ENCODE results near the gene DDX28. TPM values are rescaled to one million over a fixed set of nuclear protein-coding genes. Genes with fewer than 3 reads are reported as not detected.

Gene DDX28
- total and polyA plus RNA-seq, 12 donors = 5.3 to 13.1 (median 9.5) TPM

- H3K9me3 ChIP-seq = no peaks in the 10 kb centered on the region
- H3K27me3 ChIP-seq = no peaks in the 10 kb centered on the region
- intact Hi-C loops (cut with DNase I) = loop anchor here in 9 of 10 donors (1.0 to 10.0 kb wide), 8 partner anchors 47 to 241 kb away; partner anchors contain the start of genes ESRP2 (in 2 of the 9) and PSMB10 (in 1 of the 9)
- peaks cover 4 to 33% (median 13%) of the 10 kb centered on the region in 9 donors for H3K4me1 ChIP-seq
- H3K4me3 ChIP-seq = peak overlapping the region in 9 of 10 donors; percentile 5 to 55 (median 45)
- peaks cover 0 to 3% (median 0%) of the 10 kb centered on the region in 9 donors for H3K36me3 ChIP-seq
- peak; percentile 98 to 100 (median 99) for TF ChIP-seq CTCF (IDR thresholded peaks at IDR 0.05)
- peak; percentile 84 to 88 for DNase-seq
- peak overlapping the region; percentile 70 to 93 (median 80) for H3K27ac ChIP-seq
- WGBS, 2 donors = 10 to 14% methylated on average over 37 to 39 of the region's 39 CpGs
- ATAC-seq = peak; percentile 91 to 96 (median 95)
These were observed 29.6 kb downstream of the DDX28 start for GRCh38 chr16:67993207-67994039.

DNA sequence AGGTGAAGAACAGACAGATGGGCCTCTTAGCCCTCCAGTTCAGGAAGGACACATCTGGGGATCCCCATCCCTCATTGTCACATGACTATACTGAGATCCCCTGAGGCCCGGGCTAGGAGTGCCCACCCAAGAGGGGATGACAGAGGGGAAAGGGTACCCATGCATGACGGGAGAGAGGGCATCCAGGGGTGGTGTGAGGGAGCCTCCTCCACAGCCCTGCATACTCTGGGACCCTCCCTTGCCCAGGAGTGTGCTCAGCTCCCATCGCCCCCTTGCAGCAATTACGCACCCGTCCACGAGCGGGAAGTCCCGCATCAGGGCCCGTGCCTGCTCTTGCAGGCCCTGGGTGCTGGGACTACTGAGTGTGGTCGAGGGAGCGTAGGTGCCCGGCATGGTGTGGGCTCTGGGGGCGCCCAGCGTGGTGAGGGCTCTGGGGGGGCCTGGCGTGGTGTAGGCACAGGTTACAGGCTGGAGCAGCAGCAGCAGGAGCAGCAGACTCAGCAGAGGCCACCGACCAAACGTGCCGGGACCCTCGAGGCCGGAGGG lies 30.3 kb downstream of the DDX28 start:
- no peaks in the 10 kb centered on the region for H3K27me3 ChIP-seq
- 74% methylated on average over 20 of the region's 20 CpGs for WGBS, 2 donors
- no peaks in the 10 kb centered on the region for H3K9me3 ChIP-seq
- ATAC-seq (peak in 4 of 8 donors; percentile 2 to 35 (median 12)), DNase-seq (no peak)
- H3K27ac ChIP-seq = peak overlapping the region in 8 of 10 donors; percentile 71 to 93 (median 81)
- intact Hi-C loops (cut with DNase I) = loop anchor here in 9 of 10 donors (1.0 to 10.0 kb wide), 8 partner anchors 48 to 242 kb away; partner anchors contain the start of genes ESRP2 (in 2 of the 9) and PSMB10 (in 1 of the 9)
- H3K36me3 ChIP-seq = peaks cover 0 to 3% (median 0%) of the 10 kb centered on the region in 9 donors
- peaks cover 4 to 31% (median 14%) of the 10 kb centered on the region in 9 donors for H3K4me1 ChIP-seq
- H3K4me3 ChIP-seq = peak overlapping the region in 5 of 10 donors; percentile 45 to 55 (median 49)
- no peak for TF ChIP-seq CTCF (IDR thresholded peaks at IDR 0.05)

GRCh38 chr16:67990018-67990386 lies 33.0 kb downstream of the DDX28 start:
- intact Hi-C loops (cut with DNase I) = loop anchor here in 8 of 10 donors (5.0 to 10.0 kb wide), 5 partner anchors 52 to 245 kb away; partner anchors contain the start of genes ESRP2 (in 2 of the 8) and PSMB10 (in 1 of the 8)
- ATAC-seq = no peak

More at GRCh38 chr16:67990018-67990386, 33.0 kb downstream of the DDX28 start:
- H3K9me3 ChIP-seq = no peaks in the 10 kb centered on the region
- H3K4me1 ChIP-seq = peaks cover 6 to 46% (median 32%) of the 10 kb centered on the region in 9 donors
- peaks cover 0 to 3% (median 0%) of the 10 kb centered on the region in 9 donors for H3K36me3 ChIP-seq
- H3K4me3 ChIP-seq = no peak overlapping the region
- no peak for TF ChIP-seq CTCF (IDR thresholded peaks at IDR 0.05)
- WGBS, 2 donors = 76 to 87% methylated on average over 6 of the region's 6 CpGs
- H3K27ac ChIP-seq = no peak overlapping the region
- DNase-seq = no peak
- no peaks in the 10 kb centered on the region for H3K27me3 ChIP-seq
